ENCODE measurements around the gene ARHGAP10. TPM values are rescaled to one million over a fixed set of nuclear protein-coding genes. Genes with fewer than 3 reads are reported as not detected.

The ARHGAP10 gene
- total RNA-seq, 1 donor from 2014 or later: 4.6 TPM

DNA sequence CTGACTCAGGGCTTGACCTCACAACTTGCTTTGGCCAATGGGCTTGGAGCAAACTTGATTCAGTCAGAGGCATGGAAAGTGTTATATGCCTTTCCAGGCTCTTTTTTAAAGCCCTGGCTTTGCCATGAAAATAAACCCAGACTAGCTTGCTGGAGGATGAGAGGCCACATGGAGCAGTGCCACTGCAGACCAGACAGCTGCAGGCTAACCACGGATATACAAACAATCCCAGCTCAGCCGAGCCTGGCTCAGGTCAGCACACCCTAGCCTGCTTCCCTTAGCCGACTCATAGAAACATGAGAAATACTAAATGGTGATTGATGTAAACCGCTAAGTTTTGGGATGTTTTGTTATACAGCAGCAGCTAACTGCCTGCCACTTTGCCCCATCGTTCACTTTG lies 345.1 kb downstream of the ARHGAP10 start:
- Mint-ChIP-seq H3K9me3 (ENCODE audit: unreplicated experiment) (peaks cover 6% of the 10 kb centered on the region), H3K4me3 (ENCODE audit: unreplicated experiment) (no peak overlapping the region), H3K27ac (ENCODE audit: unreplicated experiment) (no peak overlapping the region), H3K4me1 (ENCODE audit: unreplicated experiment) (no peaks in the 10 kb centered on the region), H3K27me3 (ENCODE audit: unreplicated experiment) (peaks cover 9% of the 10 kb centered on the region), H3K36me3 (ENCODE audit: low read depth, unreplicated experiment) (peaks cover 27% of the 10 kb centered on the region)
- no peak for DNase-seq (ENCODE audit: low spot score)
- no peak for TF ChIP-seq CTCF (IDR thresholded peaks at IDR 0.05; ENCODE audit: unreplicated experiment)

DNA sequence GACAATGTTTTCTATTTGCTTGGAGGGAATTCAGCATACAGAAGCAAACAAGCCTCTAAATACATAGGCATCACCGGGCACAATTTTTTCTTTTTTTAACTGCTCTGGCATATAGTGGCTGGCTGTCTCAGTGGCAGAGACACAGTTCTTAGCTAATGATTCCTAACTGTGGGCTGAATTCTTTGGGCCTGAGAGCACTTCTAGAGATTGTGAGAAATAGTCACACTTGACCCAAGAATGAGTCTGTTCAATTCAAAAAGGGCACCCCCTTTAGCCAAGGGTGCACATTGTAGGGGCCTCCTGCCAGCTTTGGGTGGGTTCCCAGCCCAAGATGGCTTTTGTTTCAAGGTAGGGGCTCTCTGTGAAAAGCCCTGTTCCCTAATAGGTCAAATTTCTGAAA lies 345.7 kb downstream of the ARHGAP10 start:
- DNase-seq (ENCODE audit: low spot score): no peak
- Mint-ChIP-seq H3K27ac (ENCODE audit: unreplicated experiment) (no peak overlapping the region), H3K36me3 (ENCODE audit: low read depth, unreplicated experiment) (peaks cover 27% of the 10 kb centered on the region), H3K9me3 (ENCODE audit: unreplicated experiment) (peaks cover 6% of the 10 kb centered on the region), H3K27me3 (ENCODE audit: unreplicated experiment) (peaks cover 9% of the 10 kb centered on the region), H3K4me3 (ENCODE audit: unreplicated experiment) (no peak overlapping the region), H3K4me1 (ENCODE audit: unreplicated experiment) (no peaks in the 10 kb centered on the region)
- no peak for TF ChIP-seq CTCF (IDR thresholded peaks at IDR 0.05; ENCODE audit: unreplicated experiment)

GRCh38 chr4:148078061-148078460 lies 346.2 kb downstream of the ARHGAP10 start:
- no peak for TF ChIP-seq CTCF (IDR thresholded peaks at IDR 0.05; ENCODE audit: unreplicated experiment)
- H3K9me3 Mint-ChIP-seq (ENCODE audit: unreplicated experiment): peaks cover 6% of the 10 kb centered on the region
- peaks cover 27% of the 10 kb centered on the region for H3K36me3 Mint-ChIP-seq (ENCODE audit: low read depth, unreplicated experiment)
- DNase-seq (ENCODE audit: low spot score): no peak
- H3K4me3 Mint-ChIP-seq (ENCODE audit: unreplicated experiment): no peak overlapping the region
- no peaks in the 10 kb centered on the region for H3K4me1 Mint-ChIP-seq (ENCODE audit: unreplicated experiment)
- no peak overlapping the region for H3K27ac Mint-ChIP-seq (ENCODE audit: unreplicated experiment)
- H3K27me3 Mint-ChIP-seq (ENCODE audit: unreplicated experiment): peaks cover 7% of the 10 kb centered on the region

- H3K4me3 Mint-ChIP-seq (ENCODE audit: unreplicated experiment): no peak overlapping the region
- H3K27ac Mint-ChIP-seq (ENCODE audit: unreplicated experiment): no peak overlapping the region
- no peak for TF ChIP-seq CTCF (IDR thresholded peaks at IDR 0.05; ENCODE audit: unreplicated experiment)
- no peaks in the 10 kb centered on the region for H3K4me1 Mint-ChIP-seq (ENCODE audit: unreplicated experiment)
- DNase-seq (ENCODE audit: low spot score): no peak
- peaks cover 13% of the 10 kb centered on the region for H3K36me3 Mint-ChIP-seq (ENCODE audit: low read depth, unreplicated experiment)
- H3K27me3 Mint-ChIP-seq (ENCODE audit: unreplicated experiment): peaks cover 4% of the 10 kb centered on the region
- H3K9me3 Mint-ChIP-seq (ENCODE audit: unreplicated experiment): peaks cover 6% of the 10 kb centered on the region
Measured at GRCh38 chr4:148079961-148080360, 348.1 kb downstream of the ARHGAP10 start.

- no peak for TF ChIP-seq CTCF (IDR thresholded peaks at IDR 0.05; ENCODE audit: unreplicated experiment)
- Mint-ChIP-seq H3K36me3 (ENCODE audit: low read depth, unreplicated experiment) (peaks cover 1% of the 10 kb centered on the region), H3K27ac (ENCODE audit: unreplicated experiment) (no peak overlapping the region), H3K27me3 (ENCODE audit: unreplicated experiment) (no peaks in the 10 kb centered on the region), H3K4me1 (ENCODE audit: unreplicated experiment) (no peaks in the 10 kb centered on the region), H3K4me3 (ENCODE audit: unreplicated experiment) (no peak overlapping the region), H3K9me3 (ENCODE audit: unreplicated experiment) (no peaks in the 10 kb centered on the region)
- no peak for DNase-seq (ENCODE audit: low spot score)
Measured at GRCh38 chr4:148081267-148081666, 349.4 kb downstream of the ARHGAP10 start.

Measured in endothelial cell (in vitro differentiated cells).